Esophagus muscularis mucosa (tissue), 4 donors: ENCODE results near the gene DSCAM. TPM values are rescaled to one million over a fixed set of nuclear protein-coding genes. Genes with fewer than 3 reads are reported as not detected.

Experiments
- DNase-seq: peaks from one replicate; pipeline ENCODE4 v3.0.0-alpha.2; 2017; ENCODE audit errors: extremely low spot score
- H3K27ac ChIP-seq, 4 donors: fragments of 200-600 bp; sonication (generic); replicated peaks in 1 of 4; 1 replicate in 3 of 4; 2 replicates in 1 of 4; pipeline ENCODE4 v1.5.1; 2016 to 2019; ENCODE audit warnings: mild to moderate bottlenecking in 1 of 4
- H3K27me3 ChIP-seq, 4 donors: fragments of 200-600 bp; sonication (generic); one replicate each; pipeline versions ENCODE4 v1.5.1 to v1.6.0; 2016 to 2019
- H3K36me3 ChIP-seq, 4 donors: fragments of 200-600 bp; sonication (generic); one replicate each; pipeline ENCODE4 v1.5.1; 2016 to 2019
- H3K4me1 ChIP-seq, 4 donors: fragments of 200-600 bp; sonication (generic); one replicate each; pipeline ENCODE4 v1.5.1; 2016 to 2019
- H3K4me3 ChIP-seq, 4 donors: fragments of 200-600 bp; sonication (generic); 1 replicate in 2 of 4; 2 replicates in 2 of 4; pipeline ENCODE4 v1.5.1; 2016 to 2019; ENCODE audit warnings: mild to moderate bottlenecking in 4 of 4, moderate library complexity in 1 of 4
- H3K9me3 ChIP-seq, 4 donors: fragments of 200-600 bp; sonication (generic); 1 replicate in 3 of 4; 2 replicates in 1 of 4; pipeline ENCODE4 v1.5.1; 2016 to 2019
- EP300 ChIP-seq: sonication (generic); formaldehyde crosslinking; IDR thresholded peaks from one replicate; pipeline ENCODE4 v1.6.1; 2017; ENCODE audit warnings: antibody characterized with exemption
- POLR2A ChIP-seq: fragments of 450-650 bp; IDR thresholded peaks from one replicate; pipeline ENCODE4 v1.6.1; 2017; ENCODE audit warnings: antibody characterized with exemption, moderate library complexity, mild to moderate bottlenecking, low read depth
- POLR2AphosphoS5 ChIP-seq, 2 donors: sonication (generic); formaldehyde crosslinking; IDR thresholded peaks; one replicate each; pipeline ENCODE4 v1.6.1; 2017; ENCODE audit warnings: antibody characterized with exemption in 2 of 2
- WGBS: methylation state at CpG from one replicate; pipeline ENCODE4 v1.1.5; 2018; 5-methylcytosine and 5-hydroxymethylcytosine counted together
- intact Hi-C: fragments of 100-400 bp; cut with DNase I; formaldehyde crosslinking; loops from one replicate; pipeline ENCODE4 v1.15.1; 2023
- total RNA-seq, 4 donors: library from RNA; depleted of rRNA; stranded (reverse); fragments of >200 nt; gene quantifications; one replicate each; pipeline versions ENCODE4 v1.1.0 to v1.2.1, GENCODE V29; 2016
- TF ChIP-seq, protein P1 (sequence below), 3 experiments: fragments of 200-600 bp in 2 of 3; fragments of 450-650 bp in 1 of 3; sonication (generic) in 2 of 3; IDR thresholded peaks; one replicate each; pipeline ENCODE4 v1.5.1; 2017 to 2019; ENCODE audit warnings: antibody characterized with exemption in 3 of 3, mild to moderate bottlenecking in 2 of 3, moderate library complexity in 1 of 3

DSCAM gene
- total RNA-seq, 4 donors from 2014 or later: 0.06 to 0.42 (median 0.17) TPM; not detected in 1

DNA sequence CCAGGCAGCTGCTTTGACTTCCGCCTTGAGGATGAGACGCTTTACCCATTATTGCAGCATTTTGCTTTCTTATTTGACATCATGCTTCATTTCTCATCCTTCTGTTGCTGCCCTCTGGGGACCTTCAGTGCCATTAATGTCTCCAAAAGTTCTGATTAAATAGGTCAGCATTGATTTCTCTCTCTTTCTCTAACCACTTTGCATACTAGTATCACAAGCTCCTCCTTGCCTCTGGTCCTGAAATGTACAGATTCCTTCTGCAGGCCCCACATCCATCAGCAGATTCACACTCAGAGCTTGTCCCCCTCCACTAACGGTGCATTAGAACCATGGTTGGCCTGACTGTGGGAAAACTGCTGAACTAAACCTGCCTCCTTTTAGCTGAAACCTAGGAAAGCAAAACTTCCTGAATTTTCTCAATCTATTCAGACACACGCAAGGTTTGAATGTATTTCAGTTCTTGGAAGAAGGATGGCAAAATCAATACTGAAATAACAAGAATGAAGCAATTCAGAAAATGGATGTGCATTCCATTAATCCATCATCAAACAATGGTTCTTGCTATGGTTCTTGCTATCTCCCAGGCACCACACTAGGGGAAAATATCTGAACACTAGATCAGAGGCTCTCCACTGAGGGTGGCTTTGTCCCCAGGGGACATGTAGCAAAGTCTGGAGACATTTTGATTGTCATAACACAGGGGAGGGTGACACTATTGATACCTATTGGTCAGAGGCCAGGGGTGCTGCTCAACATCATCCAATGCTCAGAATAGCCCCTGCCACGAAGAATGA is 825.2 kb downstream of the DSCAM start:
- DNase-seq: no peak
- no peak overlapping the region for H3K27ac ChIP-seq
- H3K27me3 ChIP-seq: no peaks in the 10 kb centered on the region
- WGBS: 77% methylated on average over 5 of the region's 5 CpGs
- H3K36me3 ChIP-seq: no peaks in the 10 kb centered on the region
- TF ChIP-seq POLR2AphosphoS5 (IDR thresholded peaks at IDR 0.05): no peak
- TF ChIP-seq, protein P1, sequence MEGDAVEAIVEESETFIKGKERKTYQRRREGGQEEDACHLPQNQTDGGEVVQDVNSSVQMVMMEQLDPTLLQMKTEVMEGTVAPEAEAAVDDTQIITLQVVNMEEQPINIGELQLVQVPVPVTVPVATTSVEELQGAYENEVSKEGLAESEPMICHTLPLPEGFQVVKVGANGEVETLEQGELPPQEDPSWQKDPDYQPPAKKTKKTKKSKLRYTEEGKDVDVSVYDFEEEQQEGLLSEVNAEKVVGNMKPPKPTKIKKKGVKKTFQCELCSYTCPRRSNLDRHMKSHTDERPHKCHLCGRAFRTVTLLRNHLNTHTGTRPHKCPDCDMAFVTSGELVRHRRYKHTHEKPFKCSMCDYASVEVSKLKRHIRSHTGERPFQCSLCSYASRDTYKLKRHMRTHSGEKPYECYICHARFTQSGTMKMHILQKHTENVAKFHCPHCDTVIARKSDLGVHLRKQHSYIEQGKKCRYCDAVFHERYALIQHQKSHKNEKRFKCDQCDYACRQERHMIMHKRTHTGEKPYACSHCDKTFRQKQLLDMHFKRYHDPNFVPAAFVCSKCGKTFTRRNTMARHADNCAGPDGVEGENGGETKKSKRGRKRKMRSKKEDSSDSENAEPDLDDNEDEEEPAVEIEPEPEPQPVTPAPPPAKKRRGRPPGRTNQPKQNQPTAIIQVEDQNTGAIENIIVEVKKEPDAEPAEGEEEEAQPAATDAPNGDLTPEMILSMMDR (IDR thresholded peaks at IDR 0.05): no peak
- TF ChIP-seq EP300: no peak
- no peak for TF ChIP-seq POLR2A
- H3K4me1 ChIP-seq: no peaks in the 10 kb centered on the region
- no peaks in the 10 kb centered on the region for H3K9me3 ChIP-seq
- intact Hi-C loops: no loop called here
- H3K4me3 ChIP-seq: no peak overlapping the region

DNA sequence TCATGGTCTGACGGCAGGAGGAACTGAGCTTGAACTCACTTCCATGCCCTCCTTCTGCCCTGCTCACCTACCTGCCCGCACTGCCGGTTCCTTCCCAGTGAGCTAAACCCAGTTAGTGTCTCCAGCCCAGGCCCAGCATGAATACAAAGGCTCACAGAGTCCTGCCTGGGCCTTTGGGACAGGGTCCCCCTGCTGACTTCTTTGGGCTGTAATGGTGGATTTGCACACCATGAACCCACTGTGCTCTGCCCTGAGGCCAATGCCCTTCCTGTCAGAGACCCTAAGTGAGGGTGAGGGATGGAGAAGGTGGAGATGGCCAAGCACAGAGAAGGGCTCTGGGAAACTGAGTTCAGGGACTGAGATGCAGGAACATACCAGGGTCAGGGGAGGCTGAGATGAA is 826.3 kb downstream of the DSCAM start:
- no peak overlapping the region for H3K4me3 ChIP-seq
- H3K36me3 ChIP-seq: no peaks in the 10 kb centered on the region
- no peak for TF ChIP-seq POLR2A
- TF ChIP-seq POLR2AphosphoS5 (IDR thresholded peaks at IDR 0.05): no peak
- no peak for TF ChIP-seq EP300
- TF ChIP-seq, protein P1 (IDR thresholded peaks at IDR 0.05): no peak
- intact Hi-C loops: no loop called here
- H3K27me3 ChIP-seq: no peaks in the 10 kb centered on the region
- no peaks in the 10 kb centered on the region for H3K4me1 ChIP-seq
- no peak for DNase-seq
- WGBS: 98% methylated on average over 3 of the region's 3 CpGs
- no peaks in the 10 kb centered on the region for H3K9me3 ChIP-seq
- H3K27ac ChIP-seq: no peak overlapping the region

DNA sequence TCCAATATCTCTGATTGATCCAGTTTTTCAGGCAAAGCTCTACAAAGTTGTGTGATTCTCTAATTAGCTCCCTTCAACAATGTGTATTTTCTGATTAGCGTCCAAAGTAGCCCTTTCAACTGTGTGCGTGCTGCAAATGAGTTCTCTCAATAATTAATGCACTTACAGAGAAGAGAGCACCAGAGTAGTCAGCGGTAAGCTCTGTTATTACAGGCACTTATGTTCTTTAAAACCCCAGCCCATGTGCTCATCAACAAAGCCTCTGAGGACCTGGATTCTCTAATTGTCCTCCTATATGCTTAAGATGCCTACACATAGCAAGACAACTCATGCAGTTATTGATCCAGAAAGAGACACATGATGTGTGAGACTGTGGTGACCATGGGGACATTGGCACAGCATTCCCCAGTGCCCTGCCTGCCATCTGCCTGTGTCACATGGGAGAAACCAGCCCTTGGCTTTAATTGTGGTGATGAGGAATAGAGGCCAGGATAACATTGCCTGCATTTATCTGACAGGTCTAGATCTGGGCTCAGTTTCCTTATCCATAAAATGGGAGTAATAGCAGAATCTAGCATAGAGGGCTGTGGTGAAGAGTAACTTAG is 828.0 kb downstream of the DSCAM start:
- TF ChIP-seq, protein P1 (IDR thresholded peaks at IDR 0.05): no peak
- TF ChIP-seq POLR2A (no peak), EP300 (no peak), POLR2AphosphoS5 (IDR thresholded peaks at IDR 0.05) (no peak)
- no peak overlapping the region for H3K4me3 ChIP-seq
- no peak for DNase-seq
- no peaks in the 10 kb centered on the region for H3K27me3 ChIP-seq
- 93% methylated on average over 3 of the region's 3 CpGs for WGBS
- H3K36me3 ChIP-seq: no peaks in the 10 kb centered on the region
- H3K27ac ChIP-seq: no peak overlapping the region
- H3K4me1 ChIP-seq: peaks cover 0 to 9% (median 0%) of the 10 kb centered on the region in 4 donors
- no peaks in the 10 kb centered on the region for H3K9me3 ChIP-seq
- intact Hi-C loops: no loop called here

DNA sequence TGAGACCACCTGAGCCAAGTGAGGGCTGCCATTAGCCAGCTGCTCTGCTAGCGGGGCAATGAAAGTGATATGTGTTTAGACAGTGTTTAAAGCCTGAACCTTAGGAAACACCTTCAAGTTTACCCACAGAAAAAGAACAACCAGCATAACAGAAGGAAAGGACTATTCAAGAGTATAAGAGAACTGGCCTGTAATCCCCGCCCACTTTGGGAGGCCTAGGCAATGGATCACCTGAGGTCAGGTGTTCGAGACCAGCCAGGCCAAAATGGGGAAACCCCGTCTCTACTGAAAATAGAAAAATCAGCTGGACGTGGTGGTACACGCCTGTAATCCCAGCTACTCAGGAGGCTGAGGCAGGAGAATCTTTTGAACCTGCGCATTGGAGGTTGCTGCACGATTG is 830.3 kb downstream of the DSCAM start:
- Histone ChIP-seq H3K4me3 (no peak overlapping the region), H3K27me3 (no peaks in the 10 kb centered on the region), H3K27ac (no peak overlapping the region), H3K9me3 (no peaks in the 10 kb centered on the region), H3K36me3 (no peaks in the 10 kb centered on the region), H3K4me1 (peaks cover 0 to 9% (median 0%) of the 10 kb centered on the region in 4 donors)
- intact Hi-C loops: no loop called here
- TF ChIP-seq, protein P1 (IDR thresholded peaks at IDR 0.05): no peak
- TF ChIP-seq EP300: no peak
- TF ChIP-seq POLR2AphosphoS5 (IDR thresholded peaks at IDR 0.05): no peak
- TF ChIP-seq POLR2A: no peak
- no peak for DNase-seq
- 96% methylated on average over 8 of the region's 8 CpGs for WGBS
